Measurements from ENCODE around the gene TSPAN16.
A peak's percentile ranks its signal among the peaks of the same experiment; 100 is the strongest.
"Not testable (repeated sequence)": the region's sequence is repeated elsewhere in the genome, so short reads cannot be mapped to it uniquely, and the experiment has no call there.

The TSPAN16 gene

GRCh38 chr19:11333838-11334237, 37.9 kb downstream of the TSPAN16 start:
- H2BK5ac ChIP-seq (ENCODE audit: low read length); H4K8ac ChIP-seq (ENCODE audit: low read depth, low read length); H3K4ac ChIP-seq (ENCODE audit: low read length); H2BK15ac ChIP-seq (ENCODE audit: low read length); H2AFZ ChIP-seq (ENCODE audit: low read length); H3K9ac ChIP-seq (ENCODE audit: low read depth, low read length, poor library complexity); H3K27me3 ChIP-seq (ENCODE audit: control insufficient read depth in 3 of 3, insufficient read depth in 3 of 3, low read depth in 1 of 3, low read length in 3 of 3); H4K91ac ChIP-seq (ENCODE audit: low read depth, low read length, poor library complexity); H3K4me1 ChIP-seq (ENCODE audit: control insufficient read depth in 2 of 2, insufficient read depth in 1 of 2, low read depth in 1 of 2, low read length in 2 of 2); H3K23ac ChIP-seq (ENCODE audit: low read depth, low read length, poor library complexity); H2BK12ac ChIP-seq (ENCODE audit: low read length); H3K18ac ChIP-seq (ENCODE audit: low read length); H3K9me3 ChIP-seq (replicated peaks in 1 of 2; ENCODE audit: control insufficient read depth in 2 of 2, insufficient read depth in 1 of 2, low read depth in 1 of 2, low read length in 2 of 2); H2BK120ac ChIP-seq (ENCODE audit: low read depth, low read length); H2AK5ac ChIP-seq (ENCODE audit: low read depth, low read length); DNase-seq (ENCODE audit: low spot score); H3K4me2 ChIP-seq (ENCODE audit: insufficient read depth, low read length, poor library complexity, severe bottlenecking); H3K79me1 ChIP-seq (ENCODE audit: low read depth, low read length); H3K27ac ChIP-seq (replicated peaks; ENCODE audit: low read length); H3K4me3 ChIP-seq (ENCODE audit: low read length in 2 of 2); H3K14ac ChIP-seq (ENCODE audit: low read length): not testable (repeated sequence)
- peaks cover 2 to 18% of the 10 kb centered on the region in 2 donors for H3K36me3 ChIP-seq (replicated peaks in 1 of 2; ENCODE audit: control insufficient read depth in 2 of 2, insufficient read depth in 2 of 2, low read length in 2 of 2)
- WGBS, 2 donors (ENCODE audit: extremely low coverage in 2 of 2, insufficient read length in 2 of 2, insufficient replicate concordance in 1 of 2) = no CpG with 5 or more reads among the region's 9 CpGs

DNA sequence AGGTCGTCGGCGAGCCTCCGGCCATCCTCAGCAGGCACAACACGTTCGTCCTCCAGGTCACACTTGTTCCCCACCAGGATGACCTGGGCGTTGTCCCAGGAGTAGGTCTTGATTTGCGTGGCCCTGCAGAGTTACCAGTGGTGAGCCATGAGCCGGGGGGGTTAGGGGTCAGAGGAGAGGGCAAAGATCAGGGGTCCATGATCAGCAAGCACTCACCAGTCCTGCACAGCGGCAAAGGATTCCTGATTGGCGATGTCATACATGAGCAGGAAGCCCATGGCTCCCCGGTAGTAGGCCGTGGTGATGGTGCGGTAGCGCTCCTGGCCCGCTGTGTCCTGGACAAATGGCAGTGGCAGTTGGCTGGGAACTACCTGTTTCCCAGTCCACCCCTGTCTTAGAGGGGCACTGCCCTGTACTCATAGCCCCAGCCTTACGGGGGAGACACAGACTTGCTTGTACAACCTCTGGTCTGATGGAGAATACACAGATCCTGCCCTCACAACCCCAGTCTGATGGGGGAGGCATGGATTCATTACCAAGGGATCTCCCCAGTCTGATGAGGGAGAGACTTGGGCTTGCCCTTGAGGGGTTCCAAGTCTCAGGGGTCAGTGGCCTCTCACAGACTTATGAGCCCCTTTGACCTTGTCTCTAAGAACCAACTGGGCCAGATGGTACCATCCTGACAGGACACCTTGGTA, 39.6 kb downstream of the TSPAN16 start:
- no peaks in the 10 kb centered on the region for H3K9me3 ChIP-seq (replicated peaks in 1 of 2; ENCODE audit: control insufficient read depth in 2 of 2, insufficient read depth in 1 of 2, low read depth in 1 of 2, low read length in 2 of 2)
- DNase-seq (ENCODE audit: low spot score) = no peak
- no peak overlapping the region for H3K9ac ChIP-seq (ENCODE audit: low read depth, low read length, poor library complexity)
- H3K18ac ChIP-seq (ENCODE audit: low read length) = peak overlapping the region; percentile 64
- peaks cover 2 to 18% of the 10 kb centered on the region in 2 donors for H3K36me3 ChIP-seq (replicated peaks in 1 of 2; ENCODE audit: control insufficient read depth in 2 of 2, insufficient read depth in 2 of 2, low read length in 2 of 2)
- no peak overlapping the region for H2AK5ac ChIP-seq (ENCODE audit: low read depth, low read length)
- no peak overlapping the region for H2BK5ac ChIP-seq (ENCODE audit: low read length)
- H2BK120ac ChIP-seq (ENCODE audit: low read depth, low read length) = no peak overlapping the region
- H3K14ac ChIP-seq (ENCODE audit: low read length) = peak overlapping the region; percentile 44
- H2BK12ac ChIP-seq (ENCODE audit: low read length) = peak overlapping the region; percentile 16
- no peak overlapping the region for H4K8ac ChIP-seq (ENCODE audit: low read depth, low read length)
- WGBS, 2 donors (ENCODE audit: extremely low coverage in 2 of 2, insufficient read length in 2 of 2, insufficient replicate concordance in 1 of 2) = no CpG with 5 or more reads among the region's 17 CpGs
- no peak overlapping the region for H2AFZ ChIP-seq (ENCODE audit: low read length)
- no peak overlapping the region for H3K4ac ChIP-seq (ENCODE audit: low read length)
- H3K27ac ChIP-seq (replicated peaks; ENCODE audit: low read length) = no peak overlapping the region
- no peak overlapping the region for H3K4me3 ChIP-seq (ENCODE audit: low read length in 2 of 2)
- peaks cover 0 to 7% (median 0%) of the 10 kb centered on the region in 3 experiments for H3K27me3 ChIP-seq (ENCODE audit: control insufficient read depth in 3 of 3, insufficient read depth in 3 of 3, low read depth in 1 of 3, low read length in 3 of 3)
- no peaks in the 10 kb centered on the region for H3K79me1 ChIP-seq (ENCODE audit: low read depth, low read length)
- H2BK15ac ChIP-seq (ENCODE audit: low read length) = peak overlapping the region; percentile 12
- H3K23ac ChIP-seq (ENCODE audit: low read depth, low read length, poor library complexity) = peak overlapping the region; percentile 73
- H3K4me1 ChIP-seq (ENCODE audit: control insufficient read depth in 2 of 2, insufficient read depth in 1 of 2, low read depth in 1 of 2, low read length in 2 of 2) = peaks cover 2 to 6% of the 10 kb centered on the region in 2 donors
- H3K4me2 ChIP-seq (ENCODE audit: insufficient read depth, low read length, poor library complexity, severe bottlenecking) = no peak overlapping the region
- H4K91ac ChIP-seq (ENCODE audit: low read depth, low read length, poor library complexity) = no peak overlapping the region

GRCh38 chr19:11337080-11337479, 41.1 kb downstream of the TSPAN16 start:
- no peak overlapping the region for H2AFZ ChIP-seq (ENCODE audit: low read length)
- H3K4me3 ChIP-seq (ENCODE audit: low read length in 2 of 2) = no peak overlapping the region
- no peak overlapping the region for H3K27ac ChIP-seq (replicated peaks; ENCODE audit: low read length)
- WGBS, 2 donors (ENCODE audit: extremely low coverage in 2 of 2, insufficient read length in 2 of 2, insufficient replicate concordance in 1 of 2) = no CpG with 5 or more reads among the region's 14 CpGs
- H3K36me3 ChIP-seq (replicated peaks in 1 of 2; ENCODE audit: control insufficient read depth in 2 of 2, insufficient read depth in 2 of 2, low read length in 2 of 2) = peaks cover 6 to 21% of the 10 kb centered on the region in 2 donors
- H3K23ac ChIP-seq (ENCODE audit: low read depth, low read length, poor library complexity) = no peak overlapping the region
- H4K8ac ChIP-seq (ENCODE audit: low read depth, low read length) = no peak overlapping the region
- DNase-seq (ENCODE audit: low spot score) = no peak
- H3K79me1 ChIP-seq (ENCODE audit: low read depth, low read length) = no peaks in the 10 kb centered on the region
- H4K91ac ChIP-seq (ENCODE audit: low read depth, low read length, poor library complexity) = no peak overlapping the region
- peaks cover 0 to 7% (median 0%) of the 10 kb centered on the region in 3 experiments for H3K27me3 ChIP-seq (ENCODE audit: control insufficient read depth in 3 of 3, insufficient read depth in 3 of 3, low read depth in 1 of 3, low read length in 3 of 3)
- H3K4ac ChIP-seq (ENCODE audit: low read length) = no peak overlapping the region
- no peak overlapping the region for H2BK12ac ChIP-seq (ENCODE audit: low read length)
- H2BK15ac ChIP-seq (ENCODE audit: low read length) = no peak overlapping the region
- no peak overlapping the region for H2BK120ac ChIP-seq (ENCODE audit: low read depth, low read length)
- no peak overlapping the region for H3K4me2 ChIP-seq (ENCODE audit: insufficient read depth, low read length, poor library complexity, severe bottlenecking)
- no peak overlapping the region for H2BK5ac ChIP-seq (ENCODE audit: low read length)
- no peaks in the 10 kb centered on the region for H3K9me3 ChIP-seq (replicated peaks in 1 of 2; ENCODE audit: control insufficient read depth in 2 of 2, insufficient read depth in 1 of 2, low read depth in 1 of 2, low read length in 2 of 2)
- no peak overlapping the region for H3K18ac ChIP-seq (ENCODE audit: low read length)
- H2AK5ac ChIP-seq (ENCODE audit: low read depth, low read length) = no peak overlapping the region
- H3K14ac ChIP-seq (ENCODE audit: low read length) = no peak overlapping the region
- peaks cover 2 to 6% of the 10 kb centered on the region in 2 donors for H3K4me1 ChIP-seq (ENCODE audit: control insufficient read depth in 2 of 2, insufficient read depth in 1 of 2, low read depth in 1 of 2, low read length in 2 of 2)
- no peak overlapping the region for H3K9ac ChIP-seq (ENCODE audit: low read depth, low read length, poor library complexity)

GRCh38 chr19:11338121-11338520, 42.2 kb downstream of the TSPAN16 start:
- Histone ChIP-seq H3K4me3 (ENCODE audit: low read length in 2 of 2) (no peak overlapping the region), H3K9ac (ENCODE audit: low read depth, low read length, poor library complexity) (no peak overlapping the region), H2BK15ac (ENCODE audit: low read length) (peak overlapping the region; percentile 6), H3K27ac (replicated peaks; ENCODE audit: low read length) (no peak overlapping the region), H4K8ac (ENCODE audit: low read depth, low read length) (no peak overlapping the region), H2BK5ac (ENCODE audit: low read length) (no peak overlapping the region), H3K4me1 (ENCODE audit: control insufficient read depth in 2 of 2, insufficient read depth in 1 of 2, low read depth in 1 of 2, low read length in 2 of 2) (peaks cover 2 to 6% of the 10 kb centered on the region in 2 donors), H3K4me2 (ENCODE audit: insufficient read depth, low read length, poor library complexity, severe bottlenecking) (no peak overlapping the region), H3K4ac (ENCODE audit: low read length) (no peak overlapping the region), H3K18ac (ENCODE audit: low read length) (no peak overlapping the region), H3K14ac (ENCODE audit: low read length) (no peak overlapping the region), H3K79me1 (ENCODE audit: low read depth, low read length) (no peaks in the 10 kb centered on the region), H3K23ac (ENCODE audit: low read depth, low read length, poor library complexity) (no peak overlapping the region), H2BK120ac (ENCODE audit: low read depth, low read length) (no peak overlapping the region), H3K9me3 (replicated peaks in 1 of 2; ENCODE audit: control insufficient read depth in 2 of 2, insufficient read depth in 1 of 2, low read depth in 1 of 2, low read length in 2 of 2) (no peaks in the 10 kb centered on the region), H3K36me3 (replicated peaks in 1 of 2; ENCODE audit: control insufficient read depth in 2 of 2, insufficient read depth in 2 of 2, low read length in 2 of 2) (peaks cover 6 to 16% of the 10 kb centered on the region in 2 donors), H2BK12ac (ENCODE audit: low read length) (no peak overlapping the region), H2AFZ (ENCODE audit: low read length) (no peak overlapping the region), H3K27me3 (ENCODE audit: control insufficient read depth in 3 of 3, insufficient read depth in 3 of 3, low read depth in 1 of 3, low read length in 3 of 3) (peaks cover 0 to 7% (median 0%) of the 10 kb centered on the region in 3 experiments), H4K91ac (ENCODE audit: low read depth, low read length, poor library complexity) (no peak overlapping the region), H2AK5ac (ENCODE audit: low read depth, low read length) (no peak overlapping the region)
- no CpG with 5 or more reads among the region's 7 CpGs for WGBS, 2 donors (ENCODE audit: extremely low coverage in 2 of 2, insufficient read length in 2 of 2, insufficient replicate concordance in 1 of 2)
- DNase-seq (ENCODE audit: low spot score) = no peak
